Pulmonary artery endothelial cell (primary cell): ENCODE data around the gene DLG2. TPM values are rescaled to one million over a fixed set of nuclear protein-coding genes. Genes with fewer than 3 reads are reported as not detected.
"Not testable (repeated sequence)": the region's sequence is repeated elsewhere in the genome, so short reads cannot be mapped to it uniquely, and the experiment has no call there.

Experiments
- DNase-seq: peaks from one replicate; pipeline ENCODE4 v3.0.0-alpha.2; 2011; ENCODE audit warnings: low read depth, low spot score
- total RNA-seq: library from RNA; depleted of rRNA; stranded (reverse); fragments of >200 nt; gene quantifications from 2 replicates; pipeline ENCODE4 v1.2.3, GENCODE V29; 2014

DLG2 gene
- total RNA-seq, 1 donor from 2014 or later, result 0.66 TPM

DNA sequence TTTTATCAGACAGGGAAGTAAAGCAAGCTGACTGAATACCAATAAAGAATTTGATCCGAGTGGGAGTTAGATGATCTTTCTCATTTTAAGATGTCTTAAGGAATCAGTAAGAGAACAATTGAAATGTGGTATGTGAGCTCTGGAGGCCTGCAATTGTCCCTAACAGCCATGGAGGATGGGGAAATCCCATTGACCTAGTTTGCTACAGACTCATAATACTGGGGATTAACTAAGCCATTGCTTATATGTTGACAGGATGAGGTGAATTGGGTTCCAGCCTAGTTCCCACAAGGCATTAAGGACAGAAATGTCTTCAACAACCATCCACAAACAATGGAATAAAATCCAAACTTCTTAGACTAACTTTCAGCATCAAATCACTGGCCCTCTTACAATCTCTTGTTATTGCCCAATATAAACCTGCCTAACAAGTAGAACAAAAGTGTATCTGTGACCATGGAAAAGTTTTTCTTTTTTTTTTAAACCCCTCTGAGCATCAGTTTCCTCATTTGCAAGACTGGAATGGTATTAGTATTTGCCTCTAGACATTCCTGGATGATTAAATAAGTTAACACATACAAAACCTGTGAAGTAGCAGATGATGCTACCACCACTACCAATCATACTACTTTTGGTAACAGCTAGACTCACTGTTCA lies 773.2 kb downstream of the DLG2 start:
- DNase-seq, result no peak

DNA sequence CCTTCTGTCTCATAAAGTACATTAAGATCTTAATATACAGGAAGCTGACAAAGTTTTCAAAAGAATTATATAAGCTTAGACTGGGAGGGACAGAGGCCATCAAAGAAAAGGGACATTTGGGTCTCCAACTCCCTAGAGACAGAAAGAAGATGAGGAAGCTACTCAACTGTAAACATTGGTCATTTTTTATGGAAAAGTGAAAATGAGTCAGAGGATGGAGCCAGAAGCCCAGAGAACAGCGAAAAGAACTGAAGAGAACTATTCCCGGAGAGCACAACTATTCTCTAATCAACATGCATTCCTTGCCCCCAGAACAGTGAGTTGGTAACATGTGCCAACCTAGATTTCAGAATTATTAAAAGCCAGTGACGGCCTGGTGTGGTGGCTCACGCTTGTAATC lies 779.3 kb downstream of the DLG2 start:
- no peak for DNase-seq

DNA sequence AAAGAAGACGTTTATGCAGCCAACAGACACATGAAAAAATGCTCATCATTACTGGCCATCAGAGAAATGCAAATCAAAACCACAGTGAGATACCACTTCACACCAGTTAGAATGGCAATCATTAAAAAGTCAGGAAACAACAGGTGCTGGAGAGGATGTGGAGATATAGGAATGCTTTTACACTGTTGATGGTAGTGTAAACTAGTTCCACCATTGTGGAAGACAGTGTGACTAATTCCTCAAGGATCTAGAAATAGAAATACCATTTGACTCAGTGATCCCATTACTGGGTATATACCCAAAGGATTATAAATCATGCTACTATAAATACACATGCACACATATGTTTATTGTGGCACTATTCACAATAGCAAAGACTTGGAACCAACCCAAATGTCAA lies 786.9 kb downstream of the DLG2 start:
- not testable (repeated sequence) for DNase-seq

DNA sequence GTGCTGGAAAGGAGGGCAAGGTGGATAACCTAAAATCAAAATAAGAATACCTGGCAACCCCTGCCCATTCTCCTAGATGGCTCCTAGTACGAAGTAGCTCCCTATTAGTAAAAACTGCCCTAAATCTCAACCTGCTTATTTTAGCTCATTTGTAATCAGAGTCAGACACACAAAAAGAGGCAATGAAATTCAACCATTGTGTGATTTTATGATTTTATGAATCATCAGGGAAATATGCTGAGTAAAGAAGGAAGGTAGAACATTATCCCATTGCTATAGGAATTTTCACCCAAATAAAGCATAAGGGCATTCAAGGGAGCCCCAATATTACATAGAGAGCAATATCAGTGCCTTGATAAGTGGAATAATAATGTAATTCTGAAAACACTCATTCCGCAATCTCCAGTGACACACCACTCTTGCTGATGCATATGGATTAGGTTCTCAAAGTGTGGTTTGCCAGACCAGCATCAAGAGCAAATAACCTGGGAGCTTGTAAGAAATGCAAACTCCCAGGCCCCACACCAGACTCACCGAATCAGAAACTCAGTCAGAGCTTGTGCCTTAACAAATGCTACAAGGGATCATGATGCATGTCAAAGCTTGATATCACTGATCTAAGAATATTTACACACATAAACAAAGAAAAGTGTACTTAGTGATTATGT lies 789.6 kb downstream of the DLG2 start:
- DNase-seq, result no peak

DNA sequence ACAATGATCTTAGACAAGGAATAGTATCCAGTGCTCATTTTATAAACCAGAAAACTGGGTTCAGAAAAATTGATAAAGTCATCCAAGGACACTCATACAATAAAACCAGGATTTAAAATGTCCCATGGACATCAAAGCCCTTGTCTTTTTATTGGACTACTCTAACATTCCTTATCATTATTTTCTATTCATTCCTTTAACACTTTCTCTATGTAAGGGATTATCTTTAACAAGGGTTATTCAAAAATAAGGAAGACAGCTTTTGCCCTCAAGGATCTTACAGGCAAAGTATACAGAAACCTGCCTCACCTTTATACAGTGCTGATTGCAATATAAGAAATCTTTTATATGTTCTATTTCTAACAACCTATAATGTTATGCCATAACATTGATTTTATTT lies 790.8 kb downstream of the DLG2 start:
- DNase-seq, result no peak

DNA sequence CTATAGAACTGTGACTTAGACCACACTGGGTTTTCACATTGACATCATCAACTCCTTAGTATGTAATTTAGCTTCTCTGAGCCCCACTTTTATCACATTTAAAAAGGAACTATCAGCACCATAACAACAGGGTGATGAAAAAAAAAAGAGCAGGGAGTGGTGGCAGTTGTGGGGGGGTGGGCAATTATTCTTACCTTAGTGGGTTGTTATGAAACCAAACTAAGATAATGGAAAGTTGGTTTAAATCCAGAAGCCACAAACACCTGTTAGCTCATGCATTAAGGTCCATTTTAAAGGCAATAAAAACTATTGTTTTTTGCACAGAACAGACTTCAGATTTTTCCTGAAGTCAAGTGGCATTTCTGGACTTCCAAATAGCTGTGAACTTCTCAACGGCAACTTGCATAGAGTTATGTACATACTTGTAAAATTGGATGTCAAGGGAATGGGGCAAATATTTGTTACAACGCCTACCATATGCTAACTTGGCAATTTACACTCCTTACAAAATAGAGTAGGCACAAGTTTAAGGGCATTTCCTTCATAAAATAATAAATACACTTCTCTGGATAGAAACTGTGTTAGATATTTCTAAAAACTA lies 793.6 kb downstream of the DLG2 start:
- no peak for DNase-seq

DNA sequence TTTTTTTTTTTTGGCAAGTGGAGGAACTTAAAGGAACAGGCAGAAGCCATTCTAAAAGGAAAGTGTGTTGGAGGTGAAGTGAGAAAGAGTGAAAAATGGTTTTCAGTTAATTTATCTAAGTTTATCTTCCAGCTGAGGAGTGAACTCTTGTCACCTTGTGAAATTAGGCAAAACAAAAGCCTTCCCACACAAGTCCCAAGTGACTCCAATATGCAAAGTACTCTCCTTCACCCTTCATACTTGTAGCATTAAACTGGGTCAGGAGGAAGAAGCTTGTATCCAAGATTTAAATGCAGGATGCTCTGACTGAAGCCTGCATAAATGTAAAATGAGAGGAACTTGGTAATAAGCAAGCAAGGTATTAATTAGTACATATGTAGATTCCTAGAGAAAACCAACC lies 796.8 kb downstream of the DLG2 start:
- no peak for DNase-seq

DNA sequence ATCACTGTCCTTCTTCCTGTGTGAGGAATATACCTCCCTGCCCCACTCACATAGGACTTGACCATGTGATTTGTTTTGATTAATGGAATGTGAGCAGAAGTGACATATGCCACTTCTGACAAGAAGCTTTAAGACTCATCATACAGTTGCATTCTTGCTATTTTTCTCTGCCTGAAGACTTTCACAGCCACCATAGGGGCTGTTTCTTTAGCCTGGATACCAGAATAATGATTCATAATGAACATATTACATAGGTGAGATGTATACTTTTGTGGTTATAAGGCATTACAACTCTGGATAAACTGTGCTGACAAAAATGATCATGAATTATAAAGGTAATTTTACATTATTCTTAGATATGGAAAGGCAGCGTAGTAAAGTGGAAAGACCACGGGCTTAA lies 798.0 kb downstream of the DLG2 start:
- DNase-seq, result no peak

DNA sequence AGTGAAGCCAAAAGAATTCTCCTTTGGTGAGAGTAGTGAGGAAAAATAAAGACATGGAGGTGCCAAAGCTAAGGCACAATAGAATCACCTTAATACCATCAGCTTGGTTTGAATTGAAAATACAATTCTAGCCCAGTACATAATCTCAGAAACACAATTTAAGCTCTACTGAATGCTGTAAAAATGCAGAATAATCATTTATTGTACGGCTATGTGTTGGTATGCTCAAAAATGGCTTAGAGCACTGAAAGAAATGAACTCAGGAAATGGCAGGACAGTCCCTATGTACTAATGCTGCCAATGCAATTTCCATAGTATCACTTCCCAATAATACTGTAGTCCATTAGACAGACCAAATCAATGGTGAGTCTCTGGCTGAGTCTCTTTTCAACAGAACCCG lies 798.5 kb downstream of the DLG2 start:
- DNase-seq, result no peak

DNA sequence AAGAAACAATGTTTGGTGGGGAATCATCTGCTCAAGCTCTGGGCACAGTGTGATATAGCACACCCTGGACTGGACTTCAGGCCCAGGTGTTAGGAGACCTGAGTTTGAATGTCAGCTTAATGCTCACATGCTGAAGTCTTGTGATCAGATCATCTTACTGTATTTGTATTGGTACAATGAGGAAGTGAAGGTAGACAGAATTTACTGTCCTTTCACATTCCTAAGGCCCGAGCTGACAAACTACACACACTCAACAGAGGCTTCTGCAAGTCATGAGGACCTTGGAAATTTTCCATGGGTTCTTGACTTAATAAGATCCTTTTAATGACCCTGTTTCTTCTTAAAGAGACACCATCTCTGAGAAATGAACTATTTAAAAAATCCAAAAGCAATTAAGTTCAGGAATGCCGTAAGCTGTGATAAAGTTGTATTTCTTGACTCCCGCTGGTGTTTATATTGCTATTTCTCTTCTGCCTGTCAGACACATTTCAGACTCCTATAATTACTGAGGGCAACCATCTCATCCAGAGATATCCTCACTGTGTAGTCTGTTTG lies 802.0 kb downstream of the DLG2 start:
- no peak for DNase-seq

DNA sequence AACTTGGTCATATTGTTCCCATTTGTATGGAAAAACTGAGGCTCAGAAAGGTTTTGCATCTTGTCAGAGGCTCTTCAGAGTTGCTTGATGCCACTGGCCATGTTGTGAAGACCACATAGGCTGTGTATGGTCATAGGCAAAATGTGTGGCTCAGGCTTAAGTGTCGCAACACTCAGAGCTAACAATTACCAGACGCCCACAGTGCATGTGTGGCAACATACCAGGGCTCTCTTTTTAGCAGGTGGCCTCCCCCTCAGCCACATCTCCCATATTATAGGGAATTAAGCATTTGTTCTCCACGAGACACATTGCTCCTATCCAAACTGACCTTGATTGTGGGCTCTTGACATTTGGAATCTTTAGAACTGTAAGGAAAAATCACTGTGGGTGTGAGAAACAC lies 802.5 kb downstream of the DLG2 start:
- no peak for DNase-seq

DNA sequence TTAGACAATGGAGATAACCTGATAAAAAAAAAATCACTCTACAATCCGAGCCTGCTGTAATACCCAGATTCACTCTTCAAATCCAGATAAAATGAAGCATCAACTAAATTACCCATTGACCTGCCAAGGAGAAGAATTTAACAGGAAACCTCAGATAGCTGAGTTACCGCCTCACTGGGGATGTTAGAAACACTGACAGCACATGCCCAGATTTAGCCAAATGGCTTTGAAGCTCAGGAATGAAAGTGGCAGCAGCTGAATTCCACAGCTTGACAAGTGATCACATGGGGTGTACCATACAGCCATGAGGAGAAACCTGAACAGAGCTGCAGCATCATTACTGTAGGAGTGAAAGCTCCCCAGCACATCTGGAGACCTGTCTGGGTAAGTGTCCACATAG lies 807.6 kb downstream of the DLG2 start:
- no peak for DNase-seq

DNA sequence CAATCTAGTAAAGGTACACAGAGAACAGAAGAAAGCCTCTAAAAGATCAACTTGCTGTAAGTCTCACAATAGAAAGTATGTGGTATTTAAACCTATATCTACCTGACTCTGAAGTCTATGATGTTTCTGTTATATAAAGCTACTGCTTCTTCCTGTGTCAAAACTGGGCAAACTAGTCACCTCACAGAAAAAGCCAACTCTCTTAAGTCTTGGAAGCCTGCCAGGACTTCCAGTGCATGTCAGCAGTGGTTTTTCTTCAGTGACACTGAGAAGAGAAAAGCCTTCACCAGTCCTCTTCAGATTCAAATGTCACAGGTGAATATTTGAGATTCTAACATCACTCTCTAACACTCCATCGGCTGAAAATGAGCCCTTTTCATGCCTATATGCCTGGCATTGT lies 808.0 kb downstream of the DLG2 start:
- DNase-seq, result no peak

DNA sequence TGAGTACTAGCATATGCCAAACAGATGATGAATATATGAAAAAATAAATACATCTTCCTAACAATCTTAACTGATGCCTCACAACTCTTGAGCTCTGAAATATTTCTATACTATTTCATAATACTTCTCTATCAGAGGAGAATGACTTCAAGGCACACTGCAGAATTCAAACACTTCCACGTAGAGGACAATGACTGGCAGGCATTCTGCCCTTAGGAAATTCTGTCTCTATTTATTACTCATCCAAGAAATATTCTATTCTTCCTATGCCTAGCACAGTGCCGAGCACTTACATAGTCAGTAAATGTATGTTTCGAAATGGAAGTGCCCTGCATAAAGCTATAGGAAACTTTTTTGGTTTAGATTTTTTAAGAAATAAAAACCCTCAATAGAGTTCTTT lies 809.1 kb downstream of the DLG2 start:
- DNase-seq, result no peak

DNA sequence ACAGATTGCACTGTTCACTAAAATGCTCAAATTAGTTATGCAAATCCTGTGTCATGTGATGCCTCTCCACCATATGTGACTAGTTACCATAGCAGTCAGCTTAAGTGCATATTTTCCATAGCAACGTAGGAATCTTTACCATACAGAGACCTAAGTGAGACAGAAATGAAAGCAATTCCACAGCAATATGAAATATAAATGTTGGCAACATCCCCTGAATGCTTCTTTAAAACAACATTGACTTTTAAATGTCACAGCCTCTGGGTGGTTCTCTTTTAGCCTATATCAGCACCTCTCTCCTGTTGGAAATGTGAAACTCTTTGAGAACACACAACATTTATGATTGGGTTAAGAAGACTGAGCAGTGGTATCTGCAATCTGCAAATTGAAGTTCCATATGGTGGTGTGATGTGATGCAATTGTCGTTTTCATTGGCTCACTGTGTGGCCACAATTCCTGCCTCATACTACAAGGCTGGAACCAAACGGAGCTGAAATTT lies 814.6 kb downstream of the DLG2 start:
- DNase-seq, result no peak

DNA sequence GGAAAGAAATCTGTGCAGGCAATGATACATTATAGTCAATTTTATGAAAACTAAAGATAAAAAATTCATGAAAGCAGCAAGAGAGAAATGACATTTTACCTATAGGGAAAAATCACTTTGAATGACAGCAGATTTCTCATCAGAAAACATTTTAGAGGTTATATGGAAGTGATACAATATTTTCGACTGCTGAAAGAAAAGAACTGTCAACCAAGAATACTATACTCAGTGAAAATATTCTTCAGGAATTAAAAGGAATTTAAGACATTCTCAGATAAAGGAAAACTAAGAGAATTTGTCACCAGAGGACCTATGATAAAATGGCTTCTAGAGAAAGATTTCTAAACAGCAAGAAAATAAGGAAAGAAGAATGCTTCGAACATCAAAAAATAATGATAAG lies 820.8 kb downstream of the DLG2 start:
- DNase-seq, result no peak

DNA sequence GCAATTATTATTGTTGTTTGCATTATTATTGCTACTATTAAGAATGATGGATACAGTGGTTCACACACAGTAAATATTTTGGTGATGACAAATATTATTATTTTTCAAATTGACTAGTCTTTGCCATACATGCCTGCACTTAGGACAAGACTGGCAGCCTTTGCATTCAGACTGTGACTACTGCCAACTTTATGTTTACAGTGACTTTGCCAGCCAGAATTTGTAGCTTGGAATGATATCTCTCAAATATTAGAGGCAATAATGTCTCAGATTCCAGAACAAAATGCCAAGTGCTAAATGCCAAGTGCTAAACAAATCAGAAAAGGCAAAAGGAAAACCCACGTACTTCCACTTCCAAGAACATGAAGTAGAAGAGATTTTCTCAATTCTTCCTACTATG lies 823.1 kb downstream of the DLG2 start:
- DNase-seq, result no peak

DNA sequence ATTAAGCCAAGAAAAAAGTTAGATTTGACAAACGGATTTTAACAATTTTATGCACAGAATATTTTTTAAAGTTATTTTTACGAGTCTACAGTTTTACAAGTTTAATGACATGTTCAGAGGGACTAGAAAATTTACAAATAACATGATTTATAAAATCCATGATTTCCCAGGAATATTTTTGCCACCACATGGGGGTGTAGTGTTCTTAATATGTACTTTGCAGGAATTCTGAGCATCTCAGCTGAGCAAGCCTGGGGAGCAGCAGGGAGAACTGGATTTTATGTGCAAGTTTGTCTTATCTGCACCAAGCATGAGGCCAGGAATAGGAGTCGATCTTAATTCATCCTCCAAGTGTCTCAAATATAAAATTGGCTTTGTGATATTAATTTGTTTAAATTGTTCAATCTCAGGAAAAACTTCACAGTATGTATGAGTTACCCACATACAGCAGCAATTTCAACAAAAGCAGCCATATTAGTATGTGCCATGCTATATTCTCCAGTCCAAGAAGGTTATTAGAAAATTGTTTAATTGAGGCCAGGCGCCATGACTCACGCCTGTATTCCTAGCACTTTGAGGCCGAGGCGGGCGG lies 826.3 kb downstream of the DLG2 start:
- DNase-seq, result no peak

DNA sequence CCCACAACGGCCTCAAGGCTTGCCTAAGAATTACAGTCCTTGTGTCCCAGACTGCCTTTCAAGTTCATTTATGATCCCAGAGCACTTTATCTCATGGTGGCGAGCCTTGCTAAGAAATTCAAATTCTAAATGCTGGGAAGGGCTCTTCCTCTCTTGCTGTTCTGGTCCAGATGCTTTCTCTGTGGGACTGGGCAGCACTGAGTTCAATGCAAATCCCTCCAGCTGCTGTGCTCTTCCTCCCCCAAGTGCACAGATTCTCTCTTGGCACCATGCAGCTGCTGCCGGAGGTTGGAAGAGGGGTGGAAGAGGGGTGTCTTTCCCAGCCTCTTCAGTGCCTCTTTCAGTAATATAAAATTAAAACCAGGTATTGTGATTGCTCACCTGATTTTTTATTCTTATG lies 828.0 kb downstream of the DLG2 start:
- no peak for DNase-seq

DNA sequence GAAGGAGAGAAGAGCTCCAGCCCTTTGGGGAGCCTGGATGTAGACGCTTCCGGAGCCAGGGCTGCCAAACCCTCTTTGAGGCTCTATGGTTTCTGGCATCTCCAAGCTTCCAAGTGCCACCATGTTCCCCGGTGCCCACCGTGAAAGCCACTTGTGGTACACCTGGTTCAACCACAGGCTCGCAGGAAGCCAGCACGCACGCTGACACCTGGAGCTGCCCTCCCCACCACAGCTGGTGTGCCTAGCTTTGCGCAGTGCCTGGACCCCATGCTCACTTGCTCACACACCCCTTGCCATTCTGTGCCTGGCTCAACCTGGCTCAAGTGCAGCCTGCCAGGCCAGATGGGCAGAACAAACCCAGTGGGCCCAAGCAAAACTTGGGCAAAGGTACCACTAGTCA lies 831.4 kb downstream of the DLG2 start:
- no peak for DNase-seq

DNA sequence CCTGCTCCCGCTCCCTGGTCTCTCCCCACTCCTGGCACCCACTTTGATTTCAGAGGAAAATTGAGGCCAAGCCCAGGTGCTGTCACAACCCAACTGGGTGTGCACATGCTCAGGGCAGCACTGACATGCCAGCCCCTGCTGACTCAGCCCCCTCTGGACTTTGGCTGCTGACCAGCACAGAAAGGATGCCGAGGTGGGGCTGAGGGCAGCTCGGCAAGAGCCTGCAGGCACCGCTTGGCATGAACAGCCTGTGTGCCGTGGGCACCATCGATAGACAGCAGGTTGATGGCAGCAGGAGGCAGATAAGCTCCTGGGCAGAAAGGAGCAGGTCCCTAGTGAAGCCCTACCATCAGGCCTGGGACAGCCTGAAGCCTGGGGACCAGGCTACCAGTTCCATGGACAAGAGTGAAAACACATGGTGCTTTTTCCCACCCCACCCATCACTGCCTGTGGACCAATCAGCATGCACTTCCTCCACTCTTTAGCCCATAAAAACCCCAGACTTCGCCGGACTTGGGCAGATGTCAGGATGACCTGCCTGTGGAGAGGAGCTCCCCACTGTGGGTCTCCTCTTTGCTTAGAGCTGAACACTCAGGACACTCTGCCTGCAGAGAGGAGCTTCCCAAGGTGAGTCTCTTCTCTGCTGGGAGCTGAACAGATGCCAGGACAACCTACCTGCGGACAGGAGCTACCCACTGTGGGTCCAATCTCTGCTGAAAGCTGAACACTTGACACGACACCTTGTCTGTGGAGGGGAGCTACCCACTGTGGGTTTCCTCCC lies 832.3 kb downstream of the DLG2 start:
- no peak for DNase-seq
